ENCODE results near the gene MRPS6. TPM values are rescaled to one million over a fixed set of nuclear protein-coding genes. Genes with fewer than 3 reads are reported as not detected.

Gene MRPS6
- total RNA-seq, 1 donor from 2014 or later: 61.9 TPM

GRCh38 chr21:34180407-34180806, 107.0 kb downstream of the MRPS6 start:
- Histone ChIP-seq H3K36me3 (no peaks in the 10 kb centered on the region), H3K4me1 (peaks cover 6% of the 10 kb centered on the region), H3K27me3 (ENCODE audit: low read depth) (no peaks in the 10 kb centered on the region), H3K27ac (replicated peaks) (peak overlapping the region; percentile 66), H3K9me3 (replicated peaks) (no peaks in the 10 kb centered on the region), H3K4me3 (peak overlapping the region; percentile 34)
- DNase-seq: no peak
- TF ChIP-seq CTCF (IDR thresholded peaks at IDR 0.05; ENCODE audit: borderline replicate concordance): no peak
- intact Hi-C loops (cut with micrococcal nuclease): no loop called here

- intact Hi-C loops (cut with micrococcal nuclease): no loop called here
- no peak for DNase-seq
- H3K27me3 ChIP-seq (ENCODE audit: low read depth): no peaks in the 10 kb centered on the region
- no peaks in the 10 kb centered on the region for H3K36me3 ChIP-seq
- H3K4me1 ChIP-seq: peaks cover 6% of the 10 kb centered on the region
- H3K27ac ChIP-seq (replicated peaks): peak overlapping the region; percentile 66
- H3K4me3 ChIP-seq: peak overlapping the region; percentile 34
- no peaks in the 10 kb centered on the region for H3K9me3 ChIP-seq (replicated peaks)
- TF ChIP-seq CTCF (IDR thresholded peaks at IDR 0.05; ENCODE audit: borderline replicate concordance): no peak
Measured at GRCh38 chr21:34180826-34181359, 107.5 kb downstream of the MRPS6 start.

- intact Hi-C loops (cut with micrococcal nuclease): no loop called here
- peak overlapping the region; percentile 66 for H3K27ac ChIP-seq (replicated peaks)
Measured at GRCh38 chr21:34181431-34182039, 108.2 kb downstream of the MRPS6 start.

GRCh38 chr21:34182436-34182835, 109.1 kb downstream of the MRPS6 start:
- Histone ChIP-seq H3K27me3 (ENCODE audit: low read depth) (no peaks in the 10 kb centered on the region), H3K27ac (replicated peaks) (no peak overlapping the region)
- intact Hi-C loops (cut with micrococcal nuclease): no loop called here

More at GRCh38 chr21:34181431-34182039, 108.2 kb downstream of the MRPS6 start:
- peaks cover 6% of the 10 kb centered on the region for H3K4me1 ChIP-seq
- peak overlapping the region; percentile 34 for H3K4me3 ChIP-seq
- no peaks in the 10 kb centered on the region for H3K36me3 ChIP-seq
- TF ChIP-seq CTCF (IDR thresholded peaks at IDR 0.05; ENCODE audit: borderline replicate concordance): no peak
- no peak for DNase-seq
- H3K27me3 ChIP-seq (ENCODE audit: low read depth): no peaks in the 10 kb centered on the region
- no peaks in the 10 kb centered on the region for H3K9me3 ChIP-seq (replicated peaks)

DNA sequence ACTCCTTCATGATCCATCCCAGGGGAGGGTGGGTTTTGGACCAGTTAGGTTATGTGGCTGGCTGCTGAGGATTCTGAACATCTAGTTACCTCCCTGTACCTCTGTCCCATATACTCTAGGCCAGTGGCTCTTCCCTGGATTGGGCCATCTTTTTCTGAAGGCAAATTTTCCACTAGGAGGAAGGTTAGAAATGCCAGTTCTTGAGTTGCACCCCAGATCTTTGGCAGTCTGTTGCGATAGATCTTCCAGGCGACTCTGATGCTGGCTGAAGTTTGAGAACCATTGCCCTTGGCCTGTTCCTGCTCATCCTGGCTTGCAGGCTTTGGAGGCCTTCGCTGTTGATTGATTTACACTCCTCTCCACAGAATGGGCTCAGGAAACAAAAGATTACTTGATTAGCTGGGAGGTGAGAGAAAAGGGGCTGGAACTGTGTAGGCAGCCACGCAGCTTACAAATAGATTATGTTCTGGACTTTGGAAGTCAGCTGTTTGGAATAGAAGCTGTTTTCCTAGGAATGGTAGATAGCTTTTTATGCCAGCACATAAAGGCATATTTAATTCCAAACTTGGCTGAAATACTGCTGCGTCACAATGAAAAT, 110.1 kb downstream of the MRPS6 start:
- H3K4me1 ChIP-seq: peaks cover 6% of the 10 kb centered on the region
- DNase-seq: no peak
- no peak overlapping the region for H3K27ac ChIP-seq (replicated peaks)
- no peak overlapping the region for H3K4me3 ChIP-seq
- intact Hi-C loops (cut with micrococcal nuclease): no loop called here
- no peaks in the 10 kb centered on the region for H3K27me3 ChIP-seq (ENCODE audit: low read depth)
- no peaks in the 10 kb centered on the region for H3K36me3 ChIP-seq
- H3K9me3 ChIP-seq (replicated peaks): no peaks in the 10 kb centered on the region
- TF ChIP-seq CTCF (IDR thresholded peaks at IDR 0.05; ENCODE audit: borderline replicate concordance): no peak

More at GRCh38 chr21:34182436-34182835, 109.1 kb downstream of the MRPS6 start:
- H3K9me3 ChIP-seq (replicated peaks): no peaks in the 10 kb centered on the region
- H3K4me3 ChIP-seq: no peak overlapping the region
- TF ChIP-seq CTCF (IDR thresholded peaks at IDR 0.05; ENCODE audit: borderline replicate concordance): no peak
- H3K36me3 ChIP-seq: no peaks in the 10 kb centered on the region
- DNase-seq: no peak
- H3K4me1 ChIP-seq: peaks cover 6% of the 10 kb centered on the region
